ENCODE data around the gene EIF6.
A peak's percentile ranks its signal among the peaks of the same experiment; 100 is the strongest.

Gene EIF6

GRCh38 chr20:35284267-35284991, at the start of gene EIF6:
TSS of gene EIF6 (minus strand) at chr20:35284772. CDS start at chr20:35284487, 285 bp downstream.
- DNase-seq (ENCODE audit: insufficient read length, low spot score) (peak; percentile 90), FAIRE-seq (no peak)
- TF ChIP-seq POLR2A (IDR thresholded peaks at IDR 0.05; ENCODE audit: low read depth, low read length) = peak; percentile 63; the same call in 1 of the 2 replicates

GRCh38 chr20:35333606-35334005, 49.0 kb upstream of the EIF6 start:
- no peak for FAIRE-seq
- DNase-seq (ENCODE audit: insufficient read length, low spot score) = no peak
- TF ChIP-seq POLR2A (IDR thresholded peaks at IDR 0.05; ENCODE audit: low read depth, low read length) = no peak

GRCh38 chr20:35332540-35333200, 48.1 kb upstream of the EIF6 start:
- DNase-seq (ENCODE audit: insufficient read length, low spot score) (no peak), FAIRE-seq (no peak)
- no peak for TF ChIP-seq POLR2A (IDR thresholded peaks at IDR 0.05; ENCODE audit: low read depth, low read length)

- no peak for TF ChIP-seq POLR2A (IDR thresholded peaks at IDR 0.05; ENCODE audit: low read depth, low read length)
- FAIRE-seq = no peak
- no peak for DNase-seq (ENCODE audit: insufficient read length, low spot score)
Measured at GRCh38 chr20:35329435-35330139, 45.0 kb upstream of the EIF6 start.

- FAIRE-seq = no peak
- no peak for DNase-seq (ENCODE audit: insufficient read length, low spot score)
- no peak for TF ChIP-seq POLR2A (IDR thresholded peaks at IDR 0.05; ENCODE audit: low read depth, low read length)
Measured at GRCh38 chr20:35328689-35329088, 44.1 kb upstream of the EIF6 start.

- FAIRE-seq = no peak
- no peak for DNase-seq (ENCODE audit: insufficient read length, low spot score)
- TF ChIP-seq POLR2A (IDR thresholded peaks at IDR 0.05; ENCODE audit: low read depth, low read length) = no peak
Measured at GRCh38 chr20:35328095-35328685, 43.6 kb upstream of the EIF6 start.

GRCh38 chr20:35327074-35327976, 42.8 kb upstream of the EIF6 start:
- FAIRE-seq (no peak), DNase-seq (ENCODE audit: insufficient read length, low spot score) (no peak)
- TF ChIP-seq POLR2A (IDR thresholded peaks at IDR 0.05; ENCODE audit: low read depth, low read length) = no peak

- no peak for TF ChIP-seq POLR2A (IDR thresholded peaks at IDR 0.05; ENCODE audit: low read depth, low read length)
- no peak for FAIRE-seq
- DNase-seq (ENCODE audit: insufficient read length, low spot score) = no peak
Measured at GRCh38 chr20:35326740-35327073, 42.1 kb upstream of the EIF6 start.

- TF ChIP-seq POLR2A (IDR thresholded peaks at IDR 0.05; ENCODE audit: low read depth, low read length) = no peak
- DNase-seq (ENCODE audit: insufficient read length, low spot score) (no peak), FAIRE-seq (no peak)
Measured at GRCh38 chr20:35326021-35326739, 41.6 kb upstream of the EIF6 start.

GRCh38 chr20:35325401-35325800, 40.8 kb upstream of the EIF6 start:
- no peak for FAIRE-seq

GRCh38 chr20:35320396-35321126, 36.0 kb upstream of the EIF6 start:
- FAIRE-seq (no peak), DNase-seq (ENCODE audit: insufficient read length, low spot score) (no peak)
- no peak for TF ChIP-seq POLR2A (IDR thresholded peaks at IDR 0.05; ENCODE audit: low read depth, low read length)

More at GRCh38 chr20:35325401-35325800, 40.8 kb upstream of the EIF6 start:
- DNase-seq (ENCODE audit: insufficient read length, low spot score) = no peak
- no peak for TF ChIP-seq POLR2A (IDR thresholded peaks at IDR 0.05; ENCODE audit: low read depth, low read length)

GRCh38 chr20:35319871-35320197, 35.3 kb upstream of the EIF6 start:
- no peak for FAIRE-seq
- DNase-seq (ENCODE audit: insufficient read length, low spot score) = no peak
- no peak for TF ChIP-seq POLR2A (IDR thresholded peaks at IDR 0.05; ENCODE audit: low read depth, low read length)

Data from H54 (cell line).